Activated naive CD4-positive, alpha-beta T cell treated with anti-CD3 and anti-CD28 coated beads, Interleukin-2, amount 50 U/mL, for 72 hours (primary cell): ENCODE measurements around the gene CNPPD1. TPM values are rescaled to one million over a fixed set of nuclear protein-coding genes. Genes with fewer than 3 reads are reported as not detected.
A peak's percentile ranks its signal among the peaks of the same experiment; 100 is the strongest.

Source experiments
- ATAC-seq, 2 donors: fragments of 150-1000 bp; cut with Tn5 transposase; 2 replicates each; pipeline ENCODE4 v1.10.0; 2021; ENCODE audit warnings: mild to moderate bottlenecking in 2 of 2, moderate library complexity in 2 of 2
- DNase-seq, 2 donors: peaks; one replicate each; pipeline ENCODE4 v3.0.0; 2021 to 2022; ENCODE audit warnings: low spot score in 2 of 2
- H3K27ac Mint-ChIP-seq, 2 donors: one replicate each; pipeline ENCODE4 v1.8.0; 2022; ENCODE audit warnings: mild to moderate bottlenecking in 2 of 2, mixed read lengths in 2 of 2
- H3K36me3 Mint-ChIP-seq, 2 donors: one replicate each; pipeline ENCODE4 v1.8.0; 2022; ENCODE audit warnings: mixed read lengths in 2 of 2
- H3K9me3 Mint-ChIP-seq, 2 donors: one replicate each; pipeline ENCODE4 v1.8.0; 2022; ENCODE audit warnings: mixed read lengths in 2 of 2
- total RNA-seq, 2 donors: library from RNA; stranded (reverse); gene quantifications; one replicate each; pipeline ENCODE4 v1.2.3, GENCODE V29; 2022

Gene CNPPD1
- total RNA-seq = 10 to 100 TPM; 46.9 to 48.0 TPM

DNA sequence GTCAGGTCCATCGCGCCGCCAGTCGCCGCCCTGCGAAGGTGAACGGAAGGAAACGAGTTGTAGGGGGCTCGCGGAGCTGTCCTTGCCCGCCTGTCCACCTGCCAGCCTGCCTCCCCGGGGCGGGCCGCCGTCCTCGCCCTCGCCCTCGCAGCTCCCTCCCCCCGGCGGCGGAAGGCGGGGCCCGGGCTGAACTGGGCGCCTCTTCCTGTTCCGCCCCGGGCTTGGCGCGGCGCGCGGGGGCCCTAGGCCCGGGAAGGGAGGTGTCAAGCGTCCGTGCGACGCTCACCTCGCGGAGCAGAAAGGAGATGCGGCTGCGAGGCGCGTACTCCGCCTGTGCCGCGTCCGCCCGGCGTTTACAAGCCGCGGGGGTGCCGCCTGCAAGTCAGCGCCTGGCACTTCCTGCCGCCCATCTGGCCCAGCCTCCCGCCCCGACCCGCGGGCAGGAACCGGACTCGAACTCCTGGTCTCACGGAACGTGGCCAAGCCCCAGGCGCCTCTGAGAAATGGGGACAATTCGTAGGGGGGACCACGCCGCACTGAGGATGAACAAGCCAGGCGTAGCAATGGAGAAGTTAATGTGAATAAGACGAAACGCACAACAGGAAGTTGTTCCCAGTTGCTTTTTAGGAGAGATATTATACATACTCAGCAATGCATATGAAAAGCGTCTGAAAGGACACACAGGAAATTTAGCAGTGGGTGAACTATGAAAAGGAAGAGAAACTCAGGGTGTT is at the start of gene CNPPD1:
CNPPD1 (minus strand) TSS at position 108 of the 734 bp plus-strand sequence; CDS start at position 11, 97 bp downstream.
- no peaks in the 10 kb centered on the region for H3K9me3 Mint-ChIP-seq
- peak within 1 kb of the TSS; percentile 98 for H3K27ac Mint-ChIP-seq
- ATAC-seq (peak; percentile 74 to 88), DNase-seq (peak; percentile 88 to 90)
- H3K36me3 Mint-ChIP-seq = peaks cover 42 to 50% of the 10 kb centered on the region in 2 donors

DNA sequence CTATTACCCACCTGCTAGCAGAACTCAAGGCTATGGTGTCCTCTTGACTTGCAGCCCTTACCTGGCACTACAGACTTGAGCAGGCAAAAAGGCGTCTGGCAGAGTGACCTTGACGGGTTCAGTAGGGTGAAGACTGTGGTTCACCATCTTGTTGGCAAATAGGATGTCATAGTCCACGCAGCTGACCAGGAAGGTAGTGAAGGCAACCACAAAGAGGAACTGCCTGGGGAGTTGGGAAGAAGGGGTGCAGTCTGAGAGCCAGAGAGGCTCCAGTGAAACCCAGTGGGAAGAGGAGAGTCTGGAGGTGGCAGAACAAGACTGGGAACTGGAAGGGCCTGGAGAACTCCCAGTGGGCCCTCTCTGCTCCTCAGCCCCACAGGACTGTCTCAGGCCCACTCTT is 48.6 kb upstream of the CNPPD1 start:
- peak overlapping the region in 1 of 2 donors; percentile 10 for H3K27ac Mint-ChIP-seq
- DNase-seq (no peak), ATAC-seq (no peak)
- no peaks in the 10 kb centered on the region for H3K9me3 Mint-ChIP-seq
- H3K36me3 Mint-ChIP-seq = peaks cover 34% of the 10 kb centered on the region in 2 donors

DNA sequence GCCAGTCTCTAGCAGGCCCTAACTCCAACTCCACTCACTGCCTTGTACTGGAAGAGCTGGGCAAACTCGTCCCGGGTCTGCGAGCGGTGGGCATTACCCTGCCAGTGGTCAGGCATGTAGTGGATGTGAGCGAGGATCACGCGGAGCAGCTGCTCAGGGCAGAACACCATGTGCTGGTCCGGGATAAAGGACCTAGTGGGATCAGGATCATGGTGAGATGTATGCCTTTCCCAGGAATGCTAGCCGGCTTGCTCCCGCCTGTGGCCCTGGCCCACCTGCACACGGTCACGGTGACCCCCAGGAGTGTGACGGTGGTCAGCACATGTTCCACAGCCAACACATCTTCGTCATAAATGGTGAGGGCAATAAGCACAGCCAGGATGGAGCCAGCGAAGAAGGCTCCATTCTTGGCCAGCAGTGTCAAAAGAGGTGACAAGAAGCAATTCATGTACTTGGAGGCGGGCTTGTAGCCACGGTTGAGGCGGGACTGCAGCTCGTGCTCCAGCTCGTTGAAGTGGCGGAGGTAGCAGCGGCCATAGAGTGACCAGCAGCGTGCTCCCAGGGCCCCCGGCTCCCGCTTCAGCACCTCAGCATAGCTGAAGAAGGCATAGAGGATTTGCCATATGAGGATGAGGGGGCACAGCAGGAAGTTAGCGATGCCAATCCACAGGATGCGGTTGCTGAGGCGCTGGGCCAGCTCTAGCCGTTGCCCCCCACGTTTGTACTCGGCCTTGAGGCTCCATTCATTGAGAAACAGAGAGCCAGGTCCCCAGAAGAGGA is 47.3 kb upstream of the CNPPD1 start:
- H3K9me3 Mint-ChIP-seq = no peaks in the 10 kb centered on the region
- ATAC-seq (no peak), DNase-seq (no peak)
- H3K27ac Mint-ChIP-seq = no peak overlapping the region
- peaks cover 29% of the 10 kb centered on the region in 2 donors for H3K36me3 Mint-ChIP-seq

DNA sequence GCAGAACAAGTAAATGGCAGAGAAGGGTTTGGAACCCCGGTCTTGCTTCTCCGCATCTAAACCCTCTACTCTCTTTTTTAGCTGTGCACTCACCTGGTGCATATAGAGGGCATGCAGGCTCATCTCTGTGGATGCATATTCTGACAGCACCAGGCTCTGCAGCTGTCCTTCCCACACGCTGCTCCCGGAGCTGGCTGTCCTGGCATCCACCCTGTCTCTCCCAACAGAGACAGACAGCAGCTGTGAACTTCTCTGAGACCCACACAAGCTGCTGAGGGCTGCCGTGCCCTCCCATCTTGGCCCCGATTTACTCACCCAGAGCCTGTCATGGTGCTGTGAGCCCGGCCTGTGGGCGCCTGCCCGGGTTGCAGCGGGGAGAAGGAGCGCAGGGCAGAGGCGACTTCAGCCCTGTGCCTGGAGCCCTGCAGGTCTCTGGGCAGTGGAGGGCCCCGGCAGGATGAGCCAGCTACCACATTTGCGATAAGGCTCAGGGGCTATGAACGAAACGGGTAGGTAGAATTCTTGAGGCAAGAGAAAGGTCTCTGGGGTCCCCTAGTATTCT is 45.3 kb upstream of the CNPPD1 start:
- no peak overlapping the region for H3K27ac Mint-ChIP-seq
- ATAC-seq (no peak), DNase-seq (no peak)
- H3K9me3 Mint-ChIP-seq = no peaks in the 10 kb centered on the region
- H3K36me3 Mint-ChIP-seq = peaks cover 23 to 29% of the 10 kb centered on the region in 2 donors

DNA sequence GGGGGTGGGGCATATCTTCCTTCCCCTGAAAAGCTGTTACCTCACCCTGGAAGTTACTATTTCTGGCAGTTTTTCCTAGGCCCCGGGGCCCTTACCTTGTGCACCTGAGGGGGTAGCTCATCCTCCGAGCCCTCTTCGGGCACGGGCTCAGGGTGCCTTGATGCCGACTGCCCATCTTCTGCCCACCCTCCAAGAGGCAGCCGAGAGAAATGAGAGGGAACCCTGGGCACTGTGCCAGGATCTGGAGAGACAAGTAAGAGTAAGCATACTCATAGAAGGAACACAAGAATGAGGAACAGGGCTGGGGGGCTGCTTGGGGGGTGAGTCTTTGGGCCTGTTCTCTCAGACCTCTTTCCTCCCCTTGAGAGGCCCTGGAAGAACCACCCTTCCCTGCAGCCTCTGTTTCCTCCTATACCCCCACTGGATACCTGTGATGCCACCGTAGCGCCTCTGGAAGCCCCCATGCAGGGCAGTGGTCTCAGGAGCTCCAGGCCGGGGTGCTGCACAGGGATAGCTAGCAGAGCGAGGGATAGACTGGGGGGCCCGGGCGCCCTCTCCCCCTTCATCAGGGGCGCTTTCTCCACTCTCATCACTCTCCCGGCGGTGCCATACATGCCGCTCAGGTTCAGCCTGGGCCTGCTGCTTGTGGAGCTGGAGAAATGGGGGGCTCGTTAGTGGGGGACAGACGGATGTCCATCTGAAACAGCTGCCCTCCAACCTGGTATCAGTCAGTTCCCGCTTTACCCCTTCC is 44.1 kb upstream of the CNPPD1 start:
- Mint-ChIP-seq H3K27ac (peak overlapping the region in 1 of 2 donors; percentile 61), H3K9me3 (no peaks in the 10 kb centered on the region), H3K36me3 (peaks cover 23 to 29% of the 10 kb centered on the region in 2 donors)
- ATAC-seq (no peak), DNase-seq (no peak)

DNA sequence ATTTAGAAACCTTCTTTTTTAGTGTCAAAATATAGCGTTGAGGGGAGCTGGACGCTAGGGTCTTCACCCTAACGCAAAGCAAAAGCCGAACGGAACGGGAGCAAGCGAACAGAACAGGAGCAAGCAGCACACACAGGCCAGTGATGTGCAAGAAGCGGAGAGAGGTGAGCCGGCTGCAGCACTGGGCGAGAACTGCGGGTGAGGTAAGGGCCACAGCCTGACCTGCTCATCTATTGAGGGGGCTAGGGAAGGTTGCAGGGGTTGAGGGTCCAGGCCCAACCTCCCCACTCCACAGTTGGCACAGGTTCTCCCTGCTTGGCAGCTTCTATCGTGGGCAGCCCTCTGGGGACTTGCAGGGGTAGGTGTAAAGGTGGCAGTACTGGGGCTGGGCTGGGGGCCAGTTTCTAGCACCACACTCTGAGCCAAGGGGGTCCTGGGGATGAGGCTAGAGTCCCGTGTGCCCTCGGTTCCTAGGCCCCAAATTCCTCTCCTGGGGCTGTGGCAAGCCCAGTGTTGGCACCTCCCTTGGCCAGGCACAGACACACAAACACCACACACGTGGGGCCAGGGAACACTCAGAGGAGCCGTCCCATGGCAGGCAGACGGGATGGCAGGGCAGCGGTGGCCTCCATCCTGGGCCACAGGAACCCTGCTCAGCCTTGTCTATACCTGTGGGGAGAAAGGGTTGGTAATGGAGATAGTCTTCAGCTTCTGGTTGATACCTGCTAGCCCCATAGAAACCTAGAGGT is 43.2 kb upstream of the CNPPD1 start:
- H3K36me3 Mint-ChIP-seq = peaks cover 20 to 25% of the 10 kb centered on the region in 2 donors

DNA sequence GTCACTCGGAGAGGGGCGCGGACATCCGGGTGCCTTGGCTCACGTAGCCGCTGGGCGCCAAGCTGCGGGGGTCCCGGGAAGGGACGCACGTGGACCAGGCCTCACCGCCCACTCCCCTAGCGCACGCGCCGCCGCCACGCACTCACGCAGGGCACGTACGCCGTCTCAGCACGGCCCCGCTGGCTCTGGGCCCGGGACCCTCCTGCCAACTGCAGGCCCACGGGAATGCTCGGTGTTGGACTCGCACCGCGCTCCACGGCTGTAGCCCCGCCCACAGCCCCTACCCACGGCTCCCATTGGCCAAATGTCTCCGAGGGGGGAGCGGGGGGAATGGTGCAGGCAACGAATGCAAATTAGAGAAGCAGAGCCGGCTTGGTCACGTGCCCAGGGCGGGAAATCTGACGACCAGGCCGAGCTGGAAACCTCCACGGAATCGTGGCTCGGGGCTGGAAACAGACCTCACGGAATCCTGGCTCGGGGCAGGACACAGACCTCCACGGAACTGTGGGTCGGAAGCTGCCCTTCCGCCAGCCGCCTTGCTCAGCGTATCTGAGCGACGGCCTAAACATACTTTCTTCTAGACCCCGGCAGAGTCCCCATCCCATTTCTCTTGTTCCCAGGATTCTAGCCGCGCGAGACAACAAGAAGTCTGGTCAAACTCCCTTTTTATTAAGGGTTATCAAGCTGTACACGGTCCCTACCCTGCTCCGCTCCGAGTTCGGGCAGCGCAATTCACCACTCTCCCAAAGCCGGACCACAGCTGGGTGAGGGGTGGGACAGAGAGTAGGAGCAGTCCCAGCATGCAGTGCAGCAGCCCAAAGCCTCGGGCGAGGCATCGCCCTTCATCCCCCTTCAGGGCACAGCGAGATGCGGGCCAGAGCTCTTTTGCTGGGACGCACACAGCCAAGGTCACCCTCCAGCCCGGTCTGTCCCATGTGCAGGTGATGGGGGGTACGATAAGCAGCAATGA is 42.3 kb upstream of the CNPPD1 start, which contains the start of gene ABCB6:
ABCB6 (minus strand) TSS at position 227 of the 970 bp plus-strand sequence. CDS start 285 bp downstream, outside the sequence.
- Mint-ChIP-seq H3K9me3 (no peaks in the 10 kb centered on the region), H3K36me3 (peaks cover 22 to 24% of the 10 kb centered on the region in 2 donors), H3K27ac (peak within 1 kb of the TSS; percentile 82 to 83)
- ATAC-seq (peak; percentile 83 to 87), DNase-seq (peak; percentile 87 to 91)

More for the DNA sequence above, 43.2 kb upstream of the CNPPD1 start:
- no peaks in the 10 kb centered on the region for H3K9me3 Mint-ChIP-seq
- peak overlapping the region; percentile 37 to 61 for H3K27ac Mint-ChIP-seq
- ATAC-seq (no peak), DNase-seq (no peak)

DNA sequence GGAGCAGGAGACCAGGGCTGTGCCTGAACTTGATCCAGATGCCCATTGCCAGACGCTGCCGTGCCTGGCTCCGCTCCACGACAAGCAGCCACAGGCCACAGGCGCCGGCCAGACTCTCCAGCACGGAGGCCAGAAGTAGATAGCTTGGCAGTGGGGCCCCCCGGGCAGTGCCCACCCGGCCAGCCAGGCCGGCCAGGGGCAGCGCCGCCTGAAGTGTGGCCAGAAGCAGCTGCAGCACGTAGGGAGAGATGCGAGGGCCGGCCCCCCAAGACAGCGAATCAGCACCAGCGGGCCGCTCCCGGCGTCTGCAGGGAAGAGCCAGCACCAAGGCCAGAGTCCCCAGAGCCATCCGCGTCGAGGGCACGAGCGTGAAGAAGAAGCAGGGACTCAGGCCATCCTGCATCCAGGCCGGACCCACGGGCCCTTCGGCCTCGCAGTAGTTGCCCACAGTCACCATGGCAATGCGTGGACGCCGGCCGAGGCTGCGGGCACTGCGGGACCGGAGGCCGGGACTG is 41.5 kb upstream of the CNPPD1 start:
- H3K27ac Mint-ChIP-seq = peak overlapping the region; percentile 82 to 83
- H3K36me3 Mint-ChIP-seq = peaks cover 16 to 26% of the 10 kb centered on the region in 2 donors
- DNase-seq = peak; percentile 25 to 64
- H3K9me3 Mint-ChIP-seq = no peaks in the 10 kb centered on the region
- peak; percentile 48 to 53 for ATAC-seq

DNA sequence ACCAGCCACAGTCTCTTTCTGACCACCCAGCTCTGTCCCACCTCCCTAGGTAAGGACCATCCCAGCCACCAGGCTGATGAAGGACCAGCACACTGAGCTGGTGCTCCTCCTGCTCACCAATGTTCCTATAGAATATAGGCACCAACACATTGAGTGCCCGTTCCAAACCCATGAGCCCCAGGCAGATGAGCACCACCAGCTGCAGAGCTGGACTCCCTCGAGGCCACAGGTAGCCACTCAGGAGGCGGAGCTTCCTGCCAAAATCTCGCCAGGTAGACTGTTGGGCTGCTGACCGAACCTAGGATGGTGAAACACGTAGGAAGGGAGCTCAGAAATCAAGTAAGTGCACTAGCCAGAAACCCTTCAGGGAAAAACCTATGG is 39.8 kb upstream of the CNPPD1 start:
- H3K9me3 Mint-ChIP-seq = no peaks in the 10 kb centered on the region
- H3K36me3 Mint-ChIP-seq = peaks cover 15 to 42% of the 10 kb centered on the region in 2 donors
- ATAC-seq (no peak), DNase-seq (no peak)
- peak overlapping the region in 1 of 2 donors; percentile 36 for H3K27ac Mint-ChIP-seq

DNA sequence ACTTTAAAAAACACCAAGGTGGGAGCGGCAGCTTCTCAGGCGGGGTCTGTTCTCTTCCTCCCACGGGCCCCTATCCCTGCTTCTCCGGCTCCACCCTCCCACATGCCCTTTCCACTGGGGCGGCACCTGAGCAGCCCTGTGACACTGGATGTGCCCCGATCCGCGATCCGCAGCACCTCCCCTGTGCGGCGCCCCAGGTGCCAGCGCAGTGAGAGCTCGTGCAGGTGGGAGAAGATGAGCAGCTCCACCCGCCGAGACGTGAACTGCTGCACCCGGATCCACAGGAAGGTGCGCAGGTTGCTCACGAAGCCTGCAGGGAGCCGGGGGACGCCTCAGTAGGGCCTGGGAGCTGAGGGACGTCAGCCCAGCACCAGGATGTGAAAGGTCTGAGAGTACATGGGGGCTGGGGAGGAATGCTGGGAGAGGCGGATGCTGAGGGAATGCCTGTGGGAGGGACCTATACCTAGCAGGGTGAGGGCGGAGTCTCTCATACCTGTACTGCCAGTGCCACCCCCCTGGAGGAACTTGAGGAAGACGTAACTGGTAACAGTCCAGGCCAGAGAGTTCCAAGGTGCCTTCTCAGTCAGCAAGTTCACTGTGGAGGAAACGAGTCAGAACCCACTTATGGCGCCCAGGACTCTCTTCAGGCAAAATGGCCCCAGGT is 39.3 kb upstream of the CNPPD1 start:
- DNase-seq = no peak
- no peaks in the 10 kb centered on the region for H3K9me3 Mint-ChIP-seq
- peaks cover 15 to 42% of the 10 kb centered on the region in 2 donors for H3K36me3 Mint-ChIP-seq
- no peak for ATAC-seq
- peak overlapping the region in 1 of 2 donors; percentile 65 for H3K27ac Mint-ChIP-seq

DNA sequence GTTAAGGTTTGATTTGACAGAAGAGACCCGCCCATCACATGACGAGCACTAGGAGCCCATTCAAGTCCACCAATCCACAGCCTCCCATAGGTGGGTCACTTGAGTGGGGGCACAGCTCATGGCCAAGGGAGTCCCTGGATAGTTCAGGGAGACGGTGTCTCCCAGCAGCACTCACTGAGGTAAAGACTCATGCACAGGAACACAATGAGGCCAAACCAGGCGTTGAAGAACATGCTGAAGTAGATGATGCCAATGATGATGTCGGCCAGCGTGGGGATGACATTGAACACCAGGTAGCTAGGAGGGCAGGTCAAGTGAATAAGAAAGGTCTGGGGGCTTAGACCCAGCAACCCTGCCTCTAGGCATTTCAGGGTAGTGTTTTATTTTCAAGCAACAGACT is 38.1 kb upstream of the CNPPD1 start:
- peaks cover 15 to 41% of the 10 kb centered on the region in 2 donors for H3K36me3 Mint-ChIP-seq
- no peak for ATAC-seq

DNA sequence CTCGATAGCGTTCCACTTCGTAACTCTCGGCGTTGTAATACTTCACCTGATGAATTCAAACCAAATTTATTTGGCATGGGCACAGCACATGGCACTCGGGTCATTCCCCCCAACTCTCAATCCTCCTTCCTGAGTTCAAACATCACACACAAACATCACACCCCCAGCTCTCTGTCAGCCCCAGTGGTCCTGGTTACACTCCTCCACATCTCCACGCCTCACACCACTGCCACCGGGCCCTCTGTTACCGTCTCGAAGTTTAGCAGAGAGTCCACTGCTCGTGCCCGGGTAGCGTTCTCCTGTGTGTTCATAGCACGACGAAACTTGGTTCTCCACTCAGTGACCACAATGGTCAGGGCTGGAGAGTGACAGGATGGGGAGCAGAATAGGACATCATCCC is 37.4 kb upstream of the CNPPD1 start:
- Mint-ChIP-seq H3K9me3 (no peaks in the 10 kb centered on the region), H3K27ac (peak overlapping the region; percentile 48 to 63), H3K36me3 (peaks cover 9 to 35% of the 10 kb centered on the region in 2 donors)
- ATAC-seq (no peak), DNase-seq (no peak)

More for the DNA sequence above, 38.1 kb upstream of the CNPPD1 start:
- Mint-ChIP-seq H3K9me3 (no peaks in the 10 kb centered on the region), H3K27ac (peak overlapping the region in 1 of 2 donors; percentile 48)
- DNase-seq = no peak

DNA sequence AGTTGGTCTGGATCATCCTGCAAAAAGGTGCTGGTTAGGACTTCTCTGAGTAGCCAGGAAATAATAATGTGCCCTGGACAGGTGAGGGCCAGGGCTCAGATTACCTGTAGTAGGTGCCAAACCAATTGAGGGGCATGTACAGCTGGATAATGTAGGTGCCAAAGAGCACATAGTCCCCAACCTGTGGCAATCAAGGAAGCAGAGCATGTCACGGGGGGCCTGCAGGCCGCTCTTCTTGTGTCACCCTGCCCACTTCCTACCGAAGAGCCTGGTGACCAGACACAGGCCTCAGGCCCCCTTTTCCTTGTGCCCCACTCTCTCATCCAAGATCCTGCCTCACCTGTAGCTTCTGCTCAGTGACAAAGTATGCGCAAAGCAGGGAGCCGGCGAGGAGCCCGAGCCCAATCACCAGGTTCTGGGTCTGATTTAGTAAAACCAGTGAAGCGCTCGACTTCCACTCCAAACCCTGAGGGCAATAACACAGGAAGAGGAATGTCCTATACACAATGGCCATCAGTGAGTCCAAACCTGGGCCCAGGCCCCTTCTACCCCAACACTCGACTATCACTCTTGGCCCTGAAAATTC is 36.9 kb upstream of the CNPPD1 start:
- Mint-ChIP-seq H3K9me3 (no peaks in the 10 kb centered on the region), H3K27ac (no peak overlapping the region), H3K36me3 (peaks cover 9 to 34% of the 10 kb centered on the region in 2 donors)
- ATAC-seq (no peak), DNase-seq (no peak)

DNA sequence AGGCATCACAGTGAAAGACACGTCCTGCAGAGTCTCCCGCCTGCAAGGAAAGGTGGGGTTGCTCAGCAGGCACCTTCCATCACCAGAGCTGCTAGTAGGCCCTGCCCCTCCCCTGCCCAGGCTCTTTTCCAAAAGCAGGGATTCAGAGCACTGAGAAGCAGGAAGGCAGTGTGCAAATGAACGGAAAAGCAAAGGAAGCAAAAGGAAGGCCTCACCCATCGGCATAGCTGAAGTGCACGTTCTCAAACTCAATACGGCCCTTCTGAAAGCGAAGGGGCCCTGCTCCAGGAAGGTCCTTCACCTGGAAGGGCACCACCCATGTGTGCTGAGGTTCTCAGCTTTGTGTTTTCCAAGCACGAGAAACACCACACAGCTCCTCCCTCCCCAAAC is 36.3 kb upstream of the CNPPD1 start:
- Mint-ChIP-seq H3K9me3 (no peaks in the 10 kb centered on the region), H3K36me3 (peaks cover 9 to 34% of the 10 kb centered on the region in 2 donors), H3K27ac (no peak overlapping the region)
- no peak for DNase-seq
- no peak for ATAC-seq
